ENCODE results near the gene KAZN. TPM values are rescaled to one million over a fixed set of nuclear protein-coding genes. Genes with fewer than 3 reads are reported as not detected.
"Not testable (repeated sequence)": the region's sequence is repeated elsewhere in the genome, so short reads cannot be mapped to it uniquely, and the experiment has no call there.

KAZN gene
- total RNA-seq, 1 donor from 2014 or later = 37.2 TPM

DNA sequence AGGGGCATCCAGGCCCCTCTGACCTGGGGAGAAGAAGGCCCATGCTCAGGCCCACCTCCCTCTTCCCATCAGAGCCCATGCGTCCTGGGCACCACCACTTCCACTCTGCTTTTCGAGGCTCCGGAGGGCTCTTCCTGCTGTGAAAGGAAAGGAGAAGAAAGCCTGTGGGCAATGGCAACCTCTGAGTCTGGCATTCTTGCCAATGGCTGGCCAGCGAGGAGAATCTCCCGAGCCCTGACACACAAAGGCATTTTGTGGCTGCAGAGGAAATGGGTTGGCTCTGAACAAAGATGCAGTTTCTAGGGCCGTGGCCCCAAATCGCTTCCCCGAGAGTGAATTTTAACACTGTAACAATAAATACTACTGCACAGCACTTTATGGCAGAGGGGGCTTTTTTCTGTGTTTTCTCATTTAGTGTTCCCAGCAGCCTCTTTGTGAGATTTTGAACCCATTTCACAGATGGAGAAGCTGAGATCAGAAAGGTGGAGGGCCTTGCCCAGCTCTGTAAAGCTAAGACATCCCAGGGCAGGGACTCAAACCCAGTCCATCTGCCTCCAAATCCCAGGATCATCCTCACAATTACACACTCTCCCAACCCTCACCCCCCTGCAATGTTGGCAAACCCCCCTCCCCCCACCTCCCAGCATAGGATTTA is 519.3 kb downstream of the KAZN start:
- intact Hi-C loops (cut with DNase I) = no loop called here
- ATAC-seq (no peak), DNase-seq (ENCODE audit: low spot score) (no peak)

DNA sequence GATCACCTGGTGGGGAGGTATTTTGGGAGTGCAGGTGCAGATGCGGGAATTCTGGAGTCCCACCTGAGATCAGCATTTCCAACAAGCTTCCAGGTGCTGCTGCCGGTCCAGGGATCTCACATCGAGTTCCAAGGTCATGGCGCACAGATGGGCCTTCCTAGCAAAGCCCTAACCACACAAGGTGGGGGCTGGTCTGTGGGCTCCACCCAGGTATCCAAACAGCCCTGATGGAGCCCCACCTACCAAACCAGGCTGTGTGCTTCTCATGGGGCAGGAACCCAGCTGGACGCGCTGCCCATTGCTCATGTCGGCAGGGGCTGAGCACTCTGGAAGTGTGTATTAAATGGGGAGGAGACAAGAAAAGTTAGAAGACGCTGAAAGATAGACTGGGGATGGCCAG is 520.1 kb downstream of the KAZN start:
- DNase-seq (ENCODE audit: low spot score) (no peak), ATAC-seq (no peak)
- intact Hi-C loops (cut with DNase I) = no loop called here

DNA sequence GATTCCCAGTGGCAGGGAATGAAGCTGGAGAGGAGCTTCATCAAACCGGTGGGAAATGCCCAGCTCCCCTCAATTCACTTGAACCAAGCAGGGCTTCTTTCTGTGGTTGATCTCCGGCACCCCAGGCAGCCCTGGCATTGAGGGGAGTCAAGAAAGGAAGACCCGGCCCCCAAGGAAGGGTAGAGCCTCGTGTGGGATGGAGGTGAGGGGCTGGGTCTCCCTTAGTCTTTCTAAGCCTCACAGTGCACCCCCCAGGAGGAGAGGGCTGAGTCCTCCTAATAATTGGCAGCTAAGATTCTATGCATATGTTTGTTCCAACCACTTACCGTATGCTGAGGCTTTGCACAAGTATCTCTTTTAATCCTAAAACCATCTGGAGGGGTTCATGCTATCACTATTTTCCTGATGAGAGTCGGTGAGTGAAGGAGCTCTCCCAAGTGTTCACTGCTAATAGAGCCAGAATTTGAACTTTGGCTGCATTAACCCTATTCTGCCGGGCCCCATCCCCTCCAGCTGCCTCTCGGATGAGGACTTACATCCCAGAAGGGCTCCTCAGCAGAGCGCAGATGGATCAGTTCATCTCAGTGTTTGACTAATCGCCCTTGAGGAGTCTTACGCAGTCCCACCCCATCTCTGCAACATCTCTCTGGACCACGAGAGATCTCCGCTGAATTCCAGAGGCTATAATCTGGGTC is 521.9 kb downstream of the KAZN start:
- ATAC-seq = no peak
- intact Hi-C loops (cut with DNase I) = no loop called here

DNA sequence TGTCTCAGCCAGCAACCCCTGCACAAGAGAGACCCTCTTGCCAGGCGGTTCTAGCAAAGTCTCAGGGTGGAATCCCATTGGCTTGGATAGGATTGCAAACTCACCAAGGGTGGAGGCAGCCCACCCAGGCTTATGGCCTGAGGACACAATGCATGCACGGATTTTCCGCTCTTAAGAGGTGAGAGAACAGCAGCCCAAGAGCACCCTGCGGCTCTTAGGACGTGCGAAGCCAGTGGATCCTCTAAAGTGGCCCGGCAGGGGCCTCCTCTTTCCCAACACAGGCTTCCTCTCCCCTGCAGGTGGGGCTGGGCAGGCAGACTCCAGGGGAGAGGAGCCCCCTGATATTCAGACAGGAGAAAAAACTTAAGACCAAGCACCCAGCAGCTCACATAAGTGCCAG is 523.8 kb downstream of the KAZN start:
- no peak for ATAC-seq
- intact Hi-C loops (cut with DNase I) = no loop called here

More for the DNA sequence above, 521.9 kb downstream of the KAZN start:
- no peak for DNase-seq (ENCODE audit: low spot score)

DNA sequence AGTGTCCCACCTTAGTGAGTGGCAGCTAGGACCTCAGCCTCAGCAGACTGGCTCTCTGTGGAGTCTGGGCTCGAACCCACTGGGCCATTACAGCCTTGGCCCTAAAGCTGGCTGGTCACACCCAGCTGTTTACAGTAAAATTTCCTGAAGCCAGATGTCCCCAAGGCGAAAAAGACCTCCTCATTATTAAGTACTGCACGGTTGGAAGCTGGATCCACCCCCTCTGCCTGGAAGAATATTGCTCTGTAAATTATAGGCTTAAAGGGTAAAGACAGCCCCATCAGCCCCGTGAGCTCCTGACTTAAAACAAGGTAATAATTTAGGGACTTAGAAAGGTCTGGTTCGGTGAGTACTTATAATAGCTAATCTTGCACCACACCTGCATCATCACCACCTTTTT is 524.8 kb downstream of the KAZN start:
- DNase-seq (ENCODE audit: low spot score) (no peak), ATAC-seq (no peak)
- intact Hi-C loops (cut with DNase I) = no loop called here

More for the DNA sequence above, 523.8 kb downstream of the KAZN start:
- no peak for DNase-seq (ENCODE audit: low spot score)

DNA sequence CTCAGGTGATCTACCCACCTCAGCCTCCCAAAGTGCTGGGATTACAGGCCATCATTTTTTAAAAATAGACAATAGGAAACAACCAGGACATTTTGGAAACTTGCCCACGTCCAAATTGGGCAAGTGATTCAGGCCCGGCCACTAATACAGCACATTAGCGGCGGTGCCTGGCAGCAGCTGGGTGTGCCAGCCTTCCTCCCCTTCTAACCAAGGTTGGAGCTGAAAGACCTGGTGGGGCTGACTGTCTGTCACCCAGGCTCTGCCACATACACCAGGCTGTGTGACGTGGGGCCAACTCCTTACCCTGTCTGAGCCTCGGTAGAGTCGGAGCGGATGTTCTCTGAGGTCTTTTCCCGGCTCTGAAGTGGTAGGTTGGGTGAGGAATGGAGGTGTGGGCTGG is 525.4 kb downstream of the KAZN start:
- no peak for DNase-seq (ENCODE audit: low spot score)
- intact Hi-C loops (cut with DNase I) = no loop called here
- ATAC-seq = no peak

DNA sequence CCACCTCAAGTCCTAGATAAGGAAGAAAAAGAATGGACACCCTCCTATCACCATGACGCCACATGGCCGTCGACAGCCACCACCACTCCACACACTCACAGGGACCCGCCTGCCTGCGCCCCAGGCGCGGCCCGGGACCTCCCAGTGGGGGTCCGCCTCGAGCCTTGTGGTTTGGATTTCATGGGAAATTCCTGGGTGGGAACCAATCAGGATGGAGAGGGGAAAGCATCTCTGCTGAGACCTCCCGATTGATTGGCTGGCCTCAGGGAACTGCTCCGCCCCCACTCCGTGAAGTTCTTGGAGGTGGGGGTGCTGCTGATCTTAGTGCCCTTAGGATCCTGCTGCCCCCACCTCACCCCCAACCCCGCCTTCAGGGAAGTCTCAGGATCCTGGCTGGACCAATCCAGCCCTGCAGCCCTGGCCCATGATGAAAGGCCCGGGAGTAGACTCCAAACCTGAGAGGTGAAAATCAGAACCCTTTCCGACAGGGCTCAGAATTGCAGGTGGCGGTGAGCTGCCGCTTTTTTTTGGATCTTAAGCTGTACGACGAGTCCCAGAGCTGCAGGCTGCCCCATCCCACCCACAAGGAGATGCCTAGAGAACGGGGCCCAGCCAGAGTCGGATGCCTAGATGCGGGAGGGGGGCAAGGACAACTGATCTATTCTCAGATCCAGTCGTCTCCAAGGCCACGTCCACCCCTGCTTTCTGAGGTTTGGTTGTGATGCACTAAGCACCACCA is 526.0 kb downstream of the KAZN start:
- intact Hi-C loops (cut with DNase I) = loop anchor here (5.0 kb wide), 1 partner anchor 148 kb away; no protein-coding TSS in a partner anchor
- no peak for DNase-seq (ENCODE audit: low spot score)
- no peak for ATAC-seq

DNA sequence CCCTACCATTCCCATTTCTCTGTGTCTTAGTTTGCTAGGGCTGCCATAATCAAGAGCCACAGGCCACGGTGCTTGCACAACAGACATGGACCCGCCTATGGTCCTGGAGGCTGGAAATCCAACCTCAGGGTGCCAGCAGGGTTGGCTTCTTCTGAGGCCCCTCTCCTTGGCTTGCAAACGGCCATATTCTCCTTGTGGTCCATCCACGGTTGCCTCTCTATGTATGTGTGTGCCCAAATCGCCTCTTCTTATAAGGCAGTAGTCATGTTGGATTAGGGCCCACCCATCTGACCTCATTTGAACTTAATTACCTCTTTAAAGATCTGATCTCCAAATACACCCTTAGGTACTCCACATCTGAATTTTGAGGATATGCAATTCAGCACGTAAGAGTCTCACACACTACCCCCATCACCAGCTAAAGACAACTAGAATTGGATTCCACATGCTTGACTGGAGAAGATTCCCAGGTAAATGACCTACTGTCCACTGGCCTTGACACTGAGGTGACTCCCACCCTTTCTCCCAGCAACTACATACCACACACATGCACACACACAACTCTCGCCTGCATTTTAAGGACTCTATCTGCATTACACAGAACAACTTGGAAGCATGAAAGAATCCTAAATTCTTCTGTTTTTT is 526.7 kb downstream of the KAZN start:
- no peak for ATAC-seq
- DNase-seq (ENCODE audit: low spot score) = no peak
- intact Hi-C loops (cut with DNase I) = loop anchor here (5.0 kb wide), 1 partner anchor 147 kb away; no protein-coding TSS in a partner anchor

DNA sequence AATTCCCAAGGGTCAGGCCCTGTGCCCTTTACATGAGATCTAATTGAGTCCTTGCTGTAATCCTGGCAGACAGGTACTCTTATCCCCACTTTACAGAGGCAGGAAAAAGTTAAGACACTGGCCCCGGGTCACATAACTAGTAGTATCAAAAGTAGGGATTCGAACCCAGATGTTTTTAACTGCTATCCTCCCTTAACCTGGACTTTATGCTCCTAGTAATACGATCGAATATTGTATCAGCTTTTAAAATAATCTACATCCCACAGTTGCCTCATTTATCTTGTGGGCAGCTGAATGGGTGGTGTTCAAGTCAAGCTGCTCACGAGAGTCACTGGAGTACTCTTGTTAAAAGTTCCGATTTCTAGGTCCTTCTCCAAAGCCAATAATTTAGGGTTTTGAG is 529.6 kb downstream of the KAZN start:
- DNase-seq (ENCODE audit: low spot score) = no peak
- intact Hi-C loops (cut with DNase I) = loop anchor here (5.0 kb wide), 1 partner anchor 144 kb away; no protein-coding TSS in a partner anchor
- no peak for ATAC-seq

DNA sequence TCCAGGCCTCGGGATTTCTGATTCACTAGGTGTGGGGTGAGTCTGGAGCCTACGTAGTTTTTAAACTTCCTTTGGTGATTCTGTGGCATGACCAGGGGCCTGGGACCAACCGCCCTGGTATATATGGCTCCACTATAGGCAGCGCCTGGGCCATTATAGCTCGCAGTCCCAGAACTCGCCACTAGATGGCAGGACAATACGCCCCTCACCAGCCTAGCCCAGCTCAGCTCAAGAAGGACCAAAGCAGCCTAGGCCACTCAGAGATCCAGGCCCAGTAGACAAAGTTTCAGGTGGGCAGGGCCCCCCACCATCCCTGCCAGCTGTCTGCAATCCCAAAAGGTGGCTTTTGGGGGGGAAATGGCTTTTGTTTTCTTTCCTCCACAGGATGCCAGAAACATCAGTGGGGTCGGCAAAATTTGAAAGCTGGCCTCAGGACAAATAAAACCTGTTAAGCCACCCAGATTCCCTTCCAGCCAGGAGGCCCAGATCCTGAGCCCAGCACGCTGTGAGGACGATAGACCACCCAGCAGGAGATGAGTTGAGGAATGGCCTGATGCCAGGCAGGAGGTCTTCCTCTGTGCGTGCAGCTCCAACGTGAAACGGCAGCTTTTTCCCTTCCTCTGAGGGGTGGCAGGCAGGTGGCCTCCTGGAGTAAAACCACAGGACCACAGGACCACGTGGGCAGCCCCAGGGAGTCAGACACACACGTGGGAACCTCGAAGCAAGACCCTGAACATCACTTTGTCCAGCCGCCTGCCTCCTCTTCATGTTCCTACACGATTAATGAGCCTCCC is 530.2 kb downstream of the KAZN start:
- peak; percentile 90 for ATAC-seq
- intact Hi-C loops (cut with DNase I) = loop anchor here (5.0 kb wide), 1 partner anchor 144 kb away; no protein-coding TSS in a partner anchor
- DNase-seq (ENCODE audit: low spot score) = peak; percentile 84

DNA sequence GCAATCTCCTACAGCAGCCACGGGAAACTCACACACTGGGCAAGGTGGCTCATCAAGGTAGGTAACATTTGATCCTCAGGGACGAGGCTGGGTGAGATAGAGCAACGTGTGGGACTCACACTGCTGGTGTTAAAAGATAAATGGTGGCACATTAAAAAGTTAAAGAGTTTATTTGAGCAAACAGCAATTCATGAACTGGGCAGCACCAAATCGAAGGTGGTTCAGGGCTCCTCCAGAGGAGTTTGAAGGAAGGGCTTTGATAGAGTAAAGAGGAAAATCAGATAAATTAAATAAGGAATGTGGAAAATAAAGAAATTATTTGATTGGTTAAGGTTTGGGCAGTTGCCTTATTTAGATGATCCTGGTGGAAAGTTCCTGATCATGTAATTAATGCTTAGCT is 531.5 kb downstream of the KAZN start:
- ATAC-seq = no peak
- DNase-seq (ENCODE audit: low spot score) = no peak
- intact Hi-C loops (cut with DNase I) = loop anchor here (5.0 kb wide), 1 partner anchor 142 kb away; no protein-coding TSS in a partner anchor

DNA sequence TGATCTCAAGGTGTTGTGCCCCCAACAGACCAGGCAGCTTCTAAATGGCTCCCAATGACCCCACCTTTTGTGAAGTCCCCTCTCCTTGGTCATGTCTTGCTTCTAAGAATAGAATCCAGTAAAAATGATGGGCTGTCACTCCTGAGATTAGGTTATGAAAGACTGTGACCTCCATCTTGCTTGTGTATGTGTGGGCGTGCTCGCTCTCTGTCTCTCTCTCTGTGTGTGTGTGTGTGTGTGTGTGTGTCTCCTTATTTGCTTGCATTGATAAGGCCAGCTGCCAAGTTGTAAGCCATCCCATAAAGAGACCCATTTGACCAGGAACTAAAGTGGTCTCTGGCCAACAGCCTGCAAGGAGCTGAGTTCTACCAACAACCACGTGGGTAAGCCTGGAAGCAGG is 532.1 kb downstream of the KAZN start:
- ATAC-seq (no peak), DNase-seq (ENCODE audit: low spot score) (no peak)
- intact Hi-C loops (cut with DNase I) = no loop called here

DNA sequence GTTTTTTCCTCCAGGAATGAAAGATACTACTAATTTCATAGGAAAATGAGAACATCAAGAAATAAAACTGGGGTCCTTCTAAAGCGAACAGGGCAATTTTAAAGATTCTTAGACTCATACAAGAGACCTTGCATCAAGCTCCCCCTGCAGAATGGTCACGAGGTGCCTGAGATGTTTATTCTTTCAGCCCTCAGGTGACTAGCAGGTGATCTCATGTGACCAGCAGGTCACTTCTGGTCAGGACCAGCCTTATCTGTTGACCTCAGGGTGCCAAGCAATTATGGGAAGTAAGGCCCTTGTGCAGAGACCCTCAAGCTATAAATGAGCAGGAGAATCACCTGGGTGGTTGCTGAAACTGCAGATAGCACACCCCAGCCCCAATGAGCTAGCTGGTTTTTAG is 534.5 kb downstream of the KAZN start:
- intact Hi-C loops (cut with DNase I) = no loop called here
- ATAC-seq (no peak), DNase-seq (ENCODE audit: low spot score) (no peak)

DNA sequence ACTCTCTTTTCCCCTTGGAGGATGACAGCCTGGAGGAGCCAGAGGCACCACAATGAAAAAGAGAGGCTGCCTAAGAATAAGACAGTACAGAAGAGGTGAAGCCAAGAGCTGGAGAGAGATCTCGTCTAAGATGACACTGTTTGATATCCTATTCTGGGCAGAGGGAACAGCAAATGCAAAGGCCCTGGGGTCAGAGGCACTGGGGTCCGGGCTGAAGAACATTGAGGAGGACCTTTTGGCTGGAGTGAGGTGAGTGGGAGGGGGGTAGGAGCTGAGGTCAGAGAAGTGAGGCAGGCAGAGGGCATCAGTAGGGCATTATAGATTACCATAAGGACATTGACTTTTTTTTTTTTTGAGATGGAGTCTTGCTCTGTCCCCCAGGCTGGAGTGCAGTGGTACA is 535.8 kb downstream of the KAZN start:
- ATAC-seq (no peak), DNase-seq (ENCODE audit: low spot score) (no peak)
- intact Hi-C loops (cut with DNase I) = no loop called here

DNA sequence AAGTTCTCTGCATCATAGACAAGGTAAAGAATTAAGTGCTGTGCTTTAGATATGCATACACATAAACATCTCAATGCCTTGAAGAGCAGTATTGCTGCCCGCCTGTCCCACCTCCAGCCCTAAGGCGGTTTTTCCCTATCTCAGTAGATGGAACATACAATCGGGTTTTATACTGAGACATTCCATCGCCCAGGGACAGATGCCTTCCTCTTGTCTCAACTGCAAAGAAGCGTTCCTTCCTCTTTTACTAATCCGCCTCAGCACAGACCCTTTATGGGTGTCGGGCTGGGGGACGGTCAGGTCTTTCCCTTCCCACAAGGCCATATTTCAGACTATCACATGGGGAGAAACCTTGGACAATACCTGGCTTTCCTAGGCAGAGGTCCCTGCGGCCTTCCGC is 537.1 kb downstream of the KAZN start:
- ATAC-seq; intact Hi-C loops (cut with DNase I); DNase-seq (ENCODE audit: low spot score): not testable (repeated sequence)

DNA sequence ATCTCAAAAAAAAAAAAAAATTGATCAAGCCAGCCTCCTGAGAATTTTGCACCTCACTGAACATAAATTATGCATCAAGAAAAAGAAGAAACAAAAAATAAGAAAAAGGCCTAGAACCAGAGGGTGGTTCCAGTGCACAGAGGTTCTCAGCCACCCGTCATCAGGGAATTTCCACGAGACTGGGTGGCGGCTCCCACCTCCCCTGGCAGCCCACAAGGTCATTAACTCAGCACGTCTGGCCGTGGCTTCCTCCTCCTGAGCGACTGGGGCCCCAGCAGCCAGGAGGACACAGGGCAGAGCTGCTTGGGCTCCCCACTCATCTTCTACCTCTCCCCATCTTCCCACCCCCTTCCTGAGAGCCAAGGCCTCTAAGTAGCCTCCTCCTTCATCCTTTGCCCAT is 539.3 kb downstream of the KAZN start:
- intact Hi-C loops (cut with DNase I) = no loop called here
- ATAC-seq = no peak
- DNase-seq (ENCODE audit: low spot score) = no peak

DNA sequence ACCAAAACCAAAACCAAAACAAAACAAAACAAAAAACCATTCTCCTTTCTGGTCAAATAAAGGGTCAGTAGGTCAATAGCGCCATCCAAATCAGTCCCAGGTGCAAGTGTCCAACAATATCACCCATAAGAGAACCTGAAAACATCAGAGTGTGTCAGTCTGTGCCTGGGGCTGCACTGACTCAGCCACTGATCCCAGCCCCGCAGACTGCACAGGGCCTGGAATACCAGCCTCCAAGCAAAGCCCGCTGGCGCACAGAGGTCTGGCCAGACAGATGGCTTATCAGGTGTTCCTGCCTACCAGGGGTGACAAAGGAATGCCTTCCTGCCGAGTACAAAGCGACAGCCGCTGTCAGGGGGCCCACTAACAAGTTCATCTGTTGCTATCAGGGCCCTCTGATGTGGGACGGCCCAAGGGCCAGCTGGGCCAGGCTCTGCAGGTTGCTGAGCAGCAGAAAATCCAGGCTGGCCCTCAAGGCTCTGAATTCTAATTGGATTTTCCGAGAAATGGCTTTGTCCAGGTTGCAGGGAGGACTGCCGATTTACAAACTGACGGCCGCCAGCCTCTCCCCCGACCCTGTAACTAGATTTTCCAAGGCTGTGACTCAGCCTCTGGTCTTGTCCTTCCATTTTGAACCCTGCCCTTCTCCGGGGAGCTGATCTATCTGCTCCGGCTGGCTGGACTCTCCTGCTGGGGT is 541.3 kb downstream of the KAZN start:
- DNase-seq (ENCODE audit: low spot score) = no peak
- intact Hi-C loops (cut with DNase I) = no loop called here
- ATAC-seq = no peak

DNA sequence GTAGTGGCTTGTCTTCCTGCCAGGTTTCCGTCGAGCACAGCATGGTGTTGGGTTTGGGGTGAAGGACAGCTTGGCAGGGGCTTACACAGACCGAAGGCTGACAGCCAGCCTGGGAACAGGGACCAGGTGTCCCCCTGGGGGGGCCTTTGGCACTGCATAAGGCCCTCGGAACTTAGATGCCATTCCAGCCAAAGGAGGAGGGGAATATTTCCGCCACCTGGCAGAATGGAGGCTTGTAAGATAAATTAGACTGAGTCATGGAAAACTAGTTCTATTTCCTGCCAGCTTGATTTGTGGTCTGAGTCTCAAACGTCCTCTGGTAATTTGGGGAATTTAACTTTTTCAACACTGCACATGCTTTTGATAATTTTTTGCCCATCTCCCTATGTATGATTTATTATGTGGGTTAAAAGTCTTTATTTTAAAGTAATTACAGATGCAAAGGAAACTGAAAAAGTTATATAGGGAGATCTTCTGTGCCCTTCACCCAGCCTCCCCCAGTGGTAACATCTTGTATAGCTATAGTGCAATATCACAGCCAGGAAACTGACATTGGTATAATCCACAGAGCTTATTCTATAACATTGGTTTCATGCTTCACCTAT is 543.6 kb downstream of the KAZN start:
- ATAC-seq = peak; percentile 42
- intact Hi-C loops (cut with DNase I) = no loop called here
- no peak for DNase-seq (ENCODE audit: low spot score)

All from sciatic nerve (tissue), 2 donors.